Activated naive CD4-positive, alpha-beta T cell treated with anti-CD3 and anti-CD28 coated beads for 36 hours (primary cell): ENCODE measurements around the gene TRIM39. TPM values are rescaled to one million over a fixed set of nuclear protein-coding genes. Genes with fewer than 3 reads are reported as not detected.
A peak's percentile ranks its signal among the peaks of the same experiment; 100 is the strongest.

Source experiments
- CTCF ChIA-PET: fragments of 350-600 bp; sonication (Branson Sonifier 250); formaldehyde crosslinking; loops from one replicate; lab custom pipeline; 2021; ENCODE audit warnings: antibody characterized with exemption; lab: Charles Lee
- DNase-seq: peaks from one replicate; pipeline ENCODE4 v3.0.0-alpha.2; 2020
- H3K27ac Mint-ChIP-seq: one replicate; pipeline ENCODE4 v1.8.0; 2021; ENCODE audit warnings: mild to moderate bottlenecking, mixed read lengths
- H3K27me3 Mint-ChIP-seq: one replicate; pipeline ENCODE4 v1.8.0; 2021; ENCODE audit warnings: low read depth, mixed read lengths
- H3K36me3 Mint-ChIP-seq: one replicate; pipeline ENCODE4 v1.8.0; 2021; ENCODE audit warnings: low read depth, mixed read lengths
- H3K4me1 Mint-ChIP-seq: one replicate; pipeline ENCODE4 v1.8.0; 2021; ENCODE audit warnings: low read depth, mixed read lengths
- H3K4me3 Mint-ChIP-seq: one replicate; pipeline ENCODE4 v1.8.0; 2021; ENCODE audit warnings: mild to moderate bottlenecking, moderate library complexity, mixed read lengths
- H3K9me3 Mint-ChIP-seq: one replicate; pipeline ENCODE4 v1.8.0; 2021; ENCODE audit warnings: mixed read lengths
- intact Hi-C: fragments of 100-400 bp; cut with micrococcal nuclease; formaldehyde crosslinking; loops from one replicate; pipeline ENCODE4 v1.15.1; 2023
- total RNA-seq, 2 experiments: library from RNA; stranded (reverse); gene quantifications; one replicate each; pipeline ENCODE4 v1.2.3, GENCODE V29; 2021

Gene TRIM39
- total RNA-seq, 2 experiments from 2014 or later, result 14.2 to 14.5 TPM

DNA sequence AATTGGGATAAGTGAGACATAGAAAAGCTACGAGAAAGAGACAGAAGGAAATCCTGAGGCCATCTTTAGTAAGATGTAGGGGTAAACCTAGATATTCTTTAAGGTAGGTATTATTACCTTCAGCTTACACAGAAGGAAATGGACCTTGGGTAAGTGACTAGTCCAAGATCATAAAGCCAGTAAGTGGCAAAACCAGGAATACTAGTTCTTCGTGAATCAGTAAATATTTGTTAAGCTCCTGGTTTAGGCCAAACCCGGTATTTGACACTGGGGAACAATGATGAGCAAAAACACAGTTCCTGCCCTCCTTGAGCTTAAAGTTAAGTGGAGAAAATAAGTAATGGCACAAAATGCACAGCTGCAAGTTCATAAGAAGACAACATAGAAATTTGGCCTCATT is 5.3 kb downstream of the TRIM39 start:
- DNase-seq, result no peak
- no peak overlapping the region for H3K27ac Mint-ChIP-seq
- intact Hi-C loops, result no loop called here
- peaks cover 10% of the 10 kb centered on the region for H3K4me1 Mint-ChIP-seq
- H3K9me3 Mint-ChIP-seq, result no peaks in the 10 kb centered on the region
- H3K4me3 Mint-ChIP-seq, result no peak overlapping the region
- CTCF ChIA-PET, result no interaction called here
- peaks cover 26% of the 10 kb centered on the region for H3K36me3 Mint-ChIP-seq
- no peaks in the 10 kb centered on the region for H3K27me3 Mint-ChIP-seq

GRCh38 chr6:30334075-30334783 is 7.5 kb downstream of the TRIM39 start:
- CTCF ChIA-PET, result no interaction called here
- intact Hi-C loops, result no loop called here
- no peaks in the 10 kb centered on the region for H3K9me3 Mint-ChIP-seq
- H3K4me1 Mint-ChIP-seq, result no peaks in the 10 kb centered on the region
- no peak for DNase-seq
- H3K27ac Mint-ChIP-seq, result no peak overlapping the region
- peaks cover 25% of the 10 kb centered on the region for H3K36me3 Mint-ChIP-seq
- no peaks in the 10 kb centered on the region for H3K27me3 Mint-ChIP-seq
- no peak overlapping the region for H3K4me3 Mint-ChIP-seq

GRCh38 chr6:30340589-30341054 is 13.9 kb downstream of the TRIM39 start:
- intact Hi-C loops, result loop anchor here (10.0 kb wide), 1 partner anchor 814 kb away; the partner anchor contains the start of genes CCHCR1 and TCF19
- Mint-ChIP-seq H3K4me3 (no peak overlapping the region), H3K36me3 (peaks cover 30% of the 10 kb centered on the region), H3K27me3 (no peaks in the 10 kb centered on the region), H3K9me3 (no peaks in the 10 kb centered on the region), H3K27ac (no peak overlapping the region), H3K4me1 (peaks cover 18% of the 10 kb centered on the region)
- CTCF ChIA-PET, result no interaction called here
- DNase-seq, result no peak

GRCh38 chr6:30341218-30341617 is 14.5 kb downstream of the TRIM39 start:
- Mint-ChIP-seq H3K27me3 (no peaks in the 10 kb centered on the region), H3K36me3 (peaks cover 32% of the 10 kb centered on the region), H3K27ac (no peak overlapping the region), H3K4me1 (peaks cover 24% of the 10 kb centered on the region), H3K9me3 (no peaks in the 10 kb centered on the region), H3K4me3 (no peak overlapping the region)
- intact Hi-C loops, result loop anchor here (10.0 kb wide), 1 partner anchor 814 kb away; the partner anchor contains the start of genes CCHCR1 and TCF19
- DNase-seq, result no peak
- CTCF ChIA-PET, result no interaction called here

DNA sequence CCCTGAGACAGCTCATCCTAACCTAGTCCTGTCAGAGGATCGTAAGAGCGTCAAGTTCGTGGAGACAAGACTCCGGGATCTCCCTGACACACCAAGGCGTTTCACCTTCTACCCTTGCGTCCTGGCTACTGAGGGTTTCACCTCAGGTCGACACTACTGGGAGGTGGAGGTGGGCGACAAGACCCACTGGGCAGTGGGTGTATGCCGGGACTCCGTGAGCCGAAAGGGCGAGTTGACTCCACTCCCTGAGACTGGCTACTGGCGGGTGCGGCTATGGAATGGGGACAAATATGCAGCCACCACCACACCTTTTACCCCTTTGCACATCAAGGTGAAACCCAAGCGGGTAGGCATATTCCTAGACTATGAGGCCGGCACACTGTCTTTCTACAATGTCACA is 15.0 kb downstream of the TRIM39 start:
- intact Hi-C loops, result loop anchor here (10.0 kb wide), 1 partner anchor 813 kb away; the partner anchor contains the start of genes CCHCR1 and TCF19
- no peaks in the 10 kb centered on the region for H3K27me3 Mint-ChIP-seq
- CTCF ChIA-PET, result no interaction called here
- no peak overlapping the region for H3K27ac Mint-ChIP-seq
- no peak for DNase-seq
- no peaks in the 10 kb centered on the region for H3K9me3 Mint-ChIP-seq
- no peak overlapping the region for H3K4me3 Mint-ChIP-seq
- H3K36me3 Mint-ChIP-seq, result peaks cover 29% of the 10 kb centered on the region
- peaks cover 27% of the 10 kb centered on the region for H3K4me1 Mint-ChIP-seq

DNA sequence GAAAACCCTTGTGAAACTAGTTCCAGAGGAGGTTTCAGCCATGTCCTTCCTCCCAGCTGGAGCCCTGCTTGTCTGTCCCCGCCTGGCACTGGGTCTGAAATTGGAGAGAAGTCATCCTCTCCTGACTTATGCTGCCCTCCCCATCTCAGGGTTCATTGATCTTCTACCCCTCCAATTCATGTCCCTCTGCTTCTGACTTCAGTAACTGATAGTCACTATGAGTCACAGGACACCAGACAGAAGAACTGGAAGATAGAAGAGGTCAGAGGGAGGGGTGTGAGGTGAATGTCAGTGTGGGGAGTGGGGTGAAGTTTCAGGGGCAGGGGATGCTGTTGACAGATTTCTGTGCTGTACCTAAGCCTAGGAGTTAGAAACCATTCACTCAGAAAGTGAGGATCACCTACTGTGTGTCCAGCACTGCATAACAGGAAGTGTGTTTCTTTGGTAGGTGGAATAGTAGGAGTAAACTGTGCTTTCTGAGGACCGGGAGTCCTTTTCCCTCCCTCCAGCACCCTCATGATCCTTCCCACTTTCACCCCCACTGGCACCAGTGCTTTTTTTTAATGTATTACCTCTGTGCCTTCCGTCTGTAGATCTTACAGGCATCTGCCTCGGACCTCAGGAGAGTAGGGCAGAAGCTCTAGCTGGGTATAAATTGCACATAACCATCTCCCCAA is 17.6 kb downstream of the TRIM39 start:
- peak overlapping the region; percentile 86 for H3K27ac Mint-ChIP-seq
- CTCF ChIA-PET, result interaction anchor here (0.8 kb wide), 1 partner anchor 188 kb away, joined by 3 read pairs; no protein-coding TSS in a partner anchor
- H3K27me3 Mint-ChIP-seq, result no peaks in the 10 kb centered on the region
- DNase-seq, result no peak
- H3K4me1 Mint-ChIP-seq, result peaks cover 35% of the 10 kb centered on the region
- H3K36me3 Mint-ChIP-seq, result peaks cover 28% of the 10 kb centered on the region
- no peaks in the 10 kb centered on the region for H3K9me3 Mint-ChIP-seq
- intact Hi-C loops, result loop anchor here (2.0 to 10.0 kb wide), 2 partner anchors 212 to 810 kb away; partner anchors contain the start of genes CCHCR1, GNL1, PRR3 and TCF19
- H3K4me3 Mint-ChIP-seq, result peak overlapping the region; percentile 87

- DNase-seq, result peak; percentile 94
- Mint-ChIP-seq H3K27ac (peak within 1 kb of the TSS; percentile 86), H3K4me1 (peaks cover 38% of the 10 kb centered on the region), H3K4me3 (peak within 1 kb of the TSS; percentile 87), H3K36me3 (peaks cover 24% of the 10 kb centered on the region), H3K9me3 (no peaks in the 10 kb centered on the region), H3K27me3 (no peaks in the 10 kb centered on the region)
- intact Hi-C loops, result loop anchor here (1.0 to 10.0 kb wide), 6 partner anchors 19 to 810 kb away; partner anchors contain the start of genes CCHCR1, GNL1, PRR3 and TCF19
- CTCF ChIA-PET, result interaction anchor here (0.6 kb wide), 1 partner anchor 1212 kb away, joined by 4 read pairs; no protein-coding TSS in a partner anchor
These were observed 18.3 kb downstream of the TRIM39 start, which contains the start of gene RPP21 for GRCh38 chr6:30344868-30345671. TSS of gene RPP21 (plus strand) at chr6:30345156. CDS start at chr6:30345172, 16 bp downstream.

DNA sequence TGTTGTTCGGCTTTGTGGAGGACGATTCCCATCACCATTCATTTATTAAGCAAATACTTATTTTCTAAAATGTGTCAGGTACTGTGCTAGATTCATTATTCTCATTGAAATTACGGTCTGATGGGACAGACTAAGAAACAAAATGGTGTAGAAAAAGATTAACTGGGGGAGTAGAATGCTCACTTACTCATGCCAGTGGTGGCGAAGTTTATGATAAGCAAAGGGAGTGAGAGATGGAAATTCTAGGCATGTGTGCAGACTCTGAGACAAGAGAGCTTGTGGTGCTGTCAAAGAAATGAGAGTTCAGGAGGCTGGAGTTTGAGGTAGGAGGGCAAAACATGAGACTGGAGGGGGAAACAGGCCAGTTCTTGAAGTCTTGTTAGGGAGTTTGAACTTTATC is 19.1 kb downstream of the TRIM39 start:
- Mint-ChIP-seq H3K27ac (no peak overlapping the region), H3K4me1 (peaks cover 36% of the 10 kb centered on the region), H3K4me3 (peak overlapping the region; percentile 87), H3K36me3 (peaks cover 18% of the 10 kb centered on the region), H3K27me3 (no peaks in the 10 kb centered on the region), H3K9me3 (no peaks in the 10 kb centered on the region)
- CTCF ChIA-PET, result interaction anchor here (0.6 kb wide), 1 partner anchor 1211 kb away, joined by 4 read pairs; no protein-coding TSS in a partner anchor
- no peak for DNase-seq
- intact Hi-C loops, result loop anchor here (1.0 to 10.0 kb wide), 6 partner anchors 20 to 809 kb away; partner anchors contain the start of genes CCHCR1, GNL1, PRR3 and TCF19

GRCh38 chr6:30348957-30349356 is 22.2 kb downstream of the TRIM39 start:
- H3K9me3 Mint-ChIP-seq, result no peaks in the 10 kb centered on the region
- no peak overlapping the region for H3K27ac Mint-ChIP-seq
- no peaks in the 10 kb centered on the region for H3K27me3 Mint-ChIP-seq
- H3K36me3 Mint-ChIP-seq, result peaks cover 9% of the 10 kb centered on the region
- no peak overlapping the region for H3K4me3 Mint-ChIP-seq
- intact Hi-C loops, result loop anchor here (1.0 to 10.0 kb wide), 3 partner anchors 112 to 806 kb away; partner anchors contain the start of genes CCHCR1 and TCF19
- peaks cover 36% of the 10 kb centered on the region for H3K4me1 Mint-ChIP-seq
- CTCF ChIA-PET, result no interaction called here
- no peak for DNase-seq

DNA sequence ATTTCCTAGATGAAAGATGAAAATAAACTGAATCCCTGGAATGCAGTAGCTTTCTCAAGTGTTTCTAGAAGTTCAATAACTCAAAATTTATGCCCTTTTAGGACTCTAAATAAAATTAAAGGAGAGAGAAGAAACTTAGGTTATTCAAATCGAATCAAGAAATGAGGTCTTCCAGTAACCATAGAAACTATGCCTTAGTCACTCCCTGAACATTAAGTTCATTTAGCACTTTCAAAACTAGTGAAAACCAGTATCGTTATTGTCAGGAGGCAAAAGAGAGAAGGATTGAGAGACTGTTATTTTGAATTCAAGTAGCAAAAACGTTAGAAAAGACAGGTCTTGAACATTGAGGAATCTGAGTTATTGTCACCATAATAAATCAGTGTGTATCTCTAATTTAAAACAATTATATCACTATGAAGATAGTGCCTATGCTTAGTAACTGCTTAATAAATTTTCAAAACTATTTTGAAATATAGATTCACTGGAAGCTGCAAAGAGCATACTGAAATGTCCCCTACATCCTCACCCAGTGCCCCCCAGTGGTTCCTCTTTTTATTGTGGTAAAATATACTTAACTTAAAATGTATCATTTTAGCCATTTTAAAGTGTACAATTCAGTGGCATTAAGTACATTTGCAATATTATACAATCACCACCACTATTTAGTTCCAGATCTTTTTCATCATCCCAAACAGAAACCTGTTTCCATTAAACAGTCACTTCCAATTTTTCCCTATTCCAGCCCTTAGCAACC is 22.9 kb downstream of the TRIM39 start:
- Mint-ChIP-seq H3K27ac (no peak overlapping the region), H3K4me3 (no peak overlapping the region), H3K4me1 (peaks cover 31% of the 10 kb centered on the region), H3K27me3 (peaks cover 1% of the 10 kb centered on the region), H3K9me3 (no peaks in the 10 kb centered on the region), H3K36me3 (peaks cover 9% of the 10 kb centered on the region)
- CTCF ChIA-PET, result no interaction called here
- intact Hi-C loops, result loop anchor here (1.0 to 10.0 kb wide), 3 partner anchors 112 to 805 kb away; partner anchors contain the start of genes CCHCR1 and TCF19
- no peak for DNase-seq

- H3K27ac Mint-ChIP-seq, result no peak overlapping the region
- H3K4me1 Mint-ChIP-seq, result peaks cover 28% of the 10 kb centered on the region
- H3K36me3 Mint-ChIP-seq, result peaks cover 9% of the 10 kb centered on the region
- no peak for DNase-seq
- H3K9me3 Mint-ChIP-seq, result no peaks in the 10 kb centered on the region
- H3K27me3 Mint-ChIP-seq, result peaks cover 7% of the 10 kb centered on the region
- CTCF ChIA-PET, result no interaction called here
- intact Hi-C loops, result no loop called here
- no peak overlapping the region for H3K4me3 Mint-ChIP-seq
These were observed 23.8 kb downstream of the TRIM39 start for GRCh38 chr6:30350524-30350923.
